ENCODE data around the gene CDC6.
"Not testable (repeated sequence)": the region's sequence is repeated elsewhere in the genome, so short reads cannot be mapped to it uniquely, and the experiment has no call there.

Gene CDC6

GRCh38 chr17:40290629-40291280, 3.1 kb downstream of the CDC6 start:
- no peak for TF ChIP-seq ZFX (IDR thresholded peaks at IDR 0.05)
- TF ChIP-seq, protein P1, sequence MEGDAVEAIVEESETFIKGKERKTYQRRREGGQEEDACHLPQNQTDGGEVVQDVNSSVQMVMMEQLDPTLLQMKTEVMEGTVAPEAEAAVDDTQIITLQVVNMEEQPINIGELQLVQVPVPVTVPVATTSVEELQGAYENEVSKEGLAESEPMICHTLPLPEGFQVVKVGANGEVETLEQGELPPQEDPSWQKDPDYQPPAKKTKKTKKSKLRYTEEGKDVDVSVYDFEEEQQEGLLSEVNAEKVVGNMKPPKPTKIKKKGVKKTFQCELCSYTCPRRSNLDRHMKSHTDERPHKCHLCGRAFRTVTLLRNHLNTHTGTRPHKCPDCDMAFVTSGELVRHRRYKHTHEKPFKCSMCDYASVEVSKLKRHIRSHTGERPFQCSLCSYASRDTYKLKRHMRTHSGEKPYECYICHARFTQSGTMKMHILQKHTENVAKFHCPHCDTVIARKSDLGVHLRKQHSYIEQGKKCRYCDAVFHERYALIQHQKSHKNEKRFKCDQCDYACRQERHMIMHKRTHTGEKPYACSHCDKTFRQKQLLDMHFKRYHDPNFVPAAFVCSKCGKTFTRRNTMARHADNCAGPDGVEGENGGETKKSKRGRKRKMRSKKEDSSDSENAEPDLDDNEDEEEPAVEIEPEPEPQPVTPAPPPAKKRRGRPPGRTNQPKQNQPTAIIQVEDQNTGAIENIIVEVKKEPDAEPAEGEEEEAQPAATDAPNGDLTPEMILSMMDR (conservative IDR thresholded peaks at IDR 0.05) = peak; percentile 69
- no peak overlapping the region for H3K27ac ChIP-seq

DNA sequence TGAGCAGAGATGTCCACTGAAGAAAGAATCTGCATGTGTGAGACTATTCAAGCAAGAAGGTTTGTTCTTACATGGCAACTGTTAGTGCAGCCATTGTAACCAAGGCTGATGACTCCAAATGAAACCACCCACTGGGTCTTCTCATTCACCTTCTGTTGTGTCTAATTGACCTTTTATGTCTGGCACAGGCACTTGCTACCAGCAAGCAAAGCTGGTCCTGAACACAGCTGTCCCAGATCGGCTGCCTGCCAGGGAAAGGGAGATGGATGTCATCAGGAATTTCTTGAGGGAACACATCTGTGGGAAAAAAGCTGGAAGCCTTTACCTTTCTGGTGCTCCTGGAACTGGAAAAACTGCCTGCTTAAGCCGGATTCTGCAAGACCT, 3.6 kb downstream of the CDC6 start:
- TF ChIP-seq ZFX (IDR thresholded peaks at IDR 0.05) = no peak
- TF ChIP-seq, protein P1 (conservative IDR thresholded peaks at IDR 0.05) = no peak
- H3K27ac ChIP-seq = no peak overlapping the region

- TF ChIP-seq ZFX (IDR thresholded peaks at IDR 0.05) = no peak
- TF ChIP-seq, protein P1 (conservative IDR thresholded peaks at IDR 0.05) = no peak
- H3K27ac ChIP-seq = no peak overlapping the region
Measured at GRCh38 chr17:40293363-40293762, 5.7 kb downstream of the CDC6 start.

DNA sequence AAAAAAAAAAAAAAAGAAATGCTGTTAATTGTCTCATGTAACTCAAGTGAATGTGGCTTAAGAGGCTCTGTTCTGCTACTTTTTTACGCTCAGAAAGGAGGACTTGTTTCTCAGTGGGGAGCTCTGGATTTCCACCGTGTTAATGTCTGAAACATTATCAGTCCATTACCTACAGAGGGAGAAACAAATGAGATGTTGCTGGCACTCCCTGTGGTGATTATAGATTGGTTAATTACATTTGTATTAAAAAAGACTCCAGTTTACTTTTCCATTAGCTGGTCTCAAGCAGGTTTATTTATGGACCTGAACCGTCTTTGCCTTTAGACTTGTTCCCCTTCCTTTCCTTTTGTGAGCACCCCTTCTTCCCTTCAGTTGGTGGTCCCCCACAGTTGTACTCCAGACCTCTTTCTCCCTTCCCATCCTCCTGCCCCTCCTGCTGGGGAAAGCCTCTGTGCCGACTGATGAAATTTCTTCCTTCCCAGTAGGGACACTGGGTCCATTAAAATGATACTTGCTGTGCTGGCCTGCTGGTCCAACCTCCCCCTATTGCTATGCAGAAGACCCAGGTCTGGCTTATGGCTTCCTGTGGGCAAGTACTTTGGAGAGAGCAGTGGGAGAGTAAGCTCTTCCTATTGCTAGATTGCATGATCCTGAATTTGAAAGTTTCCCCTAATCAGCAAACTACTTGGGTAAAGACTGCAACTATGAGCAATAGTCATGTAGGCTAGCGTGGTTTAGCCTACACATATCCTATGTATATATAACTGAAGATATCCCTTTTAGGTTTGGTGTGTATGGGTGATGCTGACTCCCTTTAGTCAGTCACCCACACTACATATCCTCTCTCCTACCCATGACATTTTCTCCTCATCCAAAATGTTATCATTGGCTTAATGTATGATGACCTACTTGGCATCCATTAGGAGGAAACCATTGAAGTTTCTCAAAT, 8.1 kb downstream of the CDC6 start:
- no peak overlapping the region for H3K27ac ChIP-seq
- TF ChIP-seq, protein P1 (conservative IDR thresholded peaks at IDR 0.05) = no peak
- TF ChIP-seq ZFX (IDR thresholded peaks at IDR 0.05) = no peak

DNA sequence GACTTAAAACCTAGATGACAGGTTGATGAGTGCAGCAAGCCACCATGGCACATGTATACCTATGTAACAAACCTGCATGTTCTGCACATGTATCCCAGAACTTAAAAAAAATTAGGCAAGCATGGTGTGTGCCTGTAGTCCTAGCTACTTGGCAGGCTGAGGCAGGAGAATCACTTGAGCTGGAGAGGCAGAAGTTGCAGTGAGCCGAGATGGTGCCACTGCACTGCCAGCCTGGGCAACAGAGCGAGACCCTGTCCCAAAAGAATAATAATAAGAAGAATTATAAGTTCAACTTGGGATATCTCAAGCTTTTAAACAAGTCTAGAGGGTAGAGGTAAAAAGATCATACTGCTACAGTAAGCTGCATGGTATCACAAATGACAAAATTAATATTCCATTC, 9.8 kb downstream of the CDC6 start:
- TF ChIP-seq, protein P1 (conservative IDR thresholded peaks at IDR 0.05) = no peak
- no peak for TF ChIP-seq ZFX (IDR thresholded peaks at IDR 0.05)
- no peak overlapping the region for H3K27ac ChIP-seq

DNA sequence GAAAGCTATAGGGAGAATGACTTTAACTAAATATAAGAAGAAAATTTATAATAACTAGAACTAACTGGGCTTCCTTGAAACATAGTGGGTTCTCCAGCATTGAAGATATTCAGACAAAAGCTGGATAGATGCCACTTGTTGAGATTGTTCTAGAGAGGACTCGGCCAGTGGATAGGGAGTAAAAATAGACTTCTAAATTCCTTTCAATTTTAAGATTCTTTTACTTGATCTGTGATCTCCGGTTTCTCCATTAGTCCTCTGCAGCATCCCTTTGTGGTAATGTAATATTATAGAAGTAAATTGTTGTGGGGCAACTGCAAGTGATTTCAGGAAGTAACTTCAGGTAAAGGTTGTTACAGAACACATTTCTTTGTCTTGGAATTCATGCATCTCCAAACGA, 11.0 kb downstream of the CDC6 start:
- no peak for TF ChIP-seq ZFX (IDR thresholded peaks at IDR 0.05)
- TF ChIP-seq, protein P1 (conservative IDR thresholded peaks at IDR 0.05) = no peak
- no peak overlapping the region for H3K27ac ChIP-seq

DNA sequence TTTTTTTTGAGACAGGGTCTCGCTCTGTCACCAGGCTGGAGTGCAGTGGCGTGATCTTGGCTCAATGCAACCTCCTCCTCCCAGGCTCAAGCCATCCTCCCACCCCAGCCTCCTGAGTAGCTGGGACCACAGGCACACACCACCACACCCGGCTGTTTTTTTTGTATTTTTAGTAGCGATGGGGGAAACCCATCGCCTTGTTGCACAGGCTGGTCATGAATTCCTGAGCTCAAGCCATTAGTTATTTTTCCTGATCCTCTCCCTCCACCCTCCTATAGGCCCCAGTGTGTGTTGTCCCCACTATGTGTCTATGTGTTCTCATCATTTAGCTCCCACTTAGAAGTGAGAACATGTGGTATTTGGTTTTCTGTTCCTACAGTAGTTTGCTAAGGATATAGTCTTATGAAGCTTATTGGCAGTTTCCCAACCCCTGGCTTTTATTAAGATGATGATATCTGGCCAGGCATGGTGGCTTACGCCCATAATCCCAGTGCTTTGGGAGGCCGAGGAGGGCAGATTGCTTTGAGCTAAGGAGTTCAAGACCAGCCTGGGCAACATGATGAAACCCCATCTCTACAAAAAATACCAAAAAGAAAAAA, 11.6 kb downstream of the CDC6 start:
- not testable (repeated sequence) for H3K27ac ChIP-seq
